ENCODE results near the gene ZSCAN9.

Gene ZSCAN9

DNA sequence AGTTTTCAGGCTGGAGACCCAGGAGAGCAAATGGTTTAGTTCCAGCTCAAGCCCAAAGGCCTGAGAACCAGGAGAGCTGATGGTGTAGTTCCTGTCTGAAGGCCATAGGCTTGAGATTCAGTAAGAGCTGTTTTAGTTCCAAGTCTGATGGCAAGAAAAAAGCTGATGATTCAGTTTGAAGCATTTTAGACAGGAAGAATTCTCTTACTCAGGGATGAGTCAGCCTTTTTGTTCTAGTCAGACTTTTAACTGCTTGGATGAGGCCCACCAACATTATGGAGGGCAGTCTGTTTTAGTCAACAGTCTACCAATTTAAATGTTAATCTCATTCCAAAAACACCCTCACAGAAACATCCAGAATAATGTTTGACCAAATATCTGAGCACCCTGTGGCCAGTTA is 44.4 kb downstream of the ZSCAN9 start:
- no peak for DNase-seq

DNA sequence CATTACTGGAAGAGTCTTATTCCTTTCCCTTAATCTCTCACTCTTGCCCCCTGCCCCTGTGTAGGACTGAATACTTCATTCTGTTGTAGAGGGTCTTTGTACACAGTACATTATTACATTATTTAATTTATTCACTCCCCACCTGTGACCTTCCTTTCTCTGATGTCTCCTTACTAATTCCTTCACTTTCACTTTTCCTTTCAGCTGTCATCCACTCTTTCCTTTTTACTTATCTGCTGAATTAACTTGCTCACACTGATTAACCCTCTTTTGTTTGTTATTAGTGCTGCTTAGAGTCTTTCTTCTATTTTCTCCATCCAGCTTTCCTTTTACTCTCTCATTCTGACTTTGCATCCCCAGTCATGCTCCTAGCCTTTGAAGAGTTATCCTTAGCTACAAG is 49.8 kb downstream of the ZSCAN9 start:
- no peak for DNase-seq

DNA sequence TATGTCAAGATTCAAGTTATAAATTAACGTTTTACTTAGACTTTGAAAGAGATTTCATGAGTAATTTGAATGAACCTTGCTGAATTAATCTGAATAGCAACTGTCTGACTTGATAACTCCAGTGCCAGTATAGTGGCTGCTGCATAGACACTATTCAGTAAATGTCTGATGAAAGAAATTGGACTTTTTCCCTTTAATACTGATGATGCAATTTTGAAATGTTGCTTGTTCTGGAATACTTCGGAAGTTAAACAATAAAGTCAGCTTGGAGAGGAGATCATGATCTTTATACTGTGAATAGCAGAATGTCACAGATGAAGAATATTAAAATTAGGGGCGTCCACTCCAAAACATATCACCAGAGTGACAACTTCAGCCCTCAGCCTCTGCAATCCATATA is 52.7 kb downstream of the ZSCAN9 start:
- no peak for DNase-seq

DNA sequence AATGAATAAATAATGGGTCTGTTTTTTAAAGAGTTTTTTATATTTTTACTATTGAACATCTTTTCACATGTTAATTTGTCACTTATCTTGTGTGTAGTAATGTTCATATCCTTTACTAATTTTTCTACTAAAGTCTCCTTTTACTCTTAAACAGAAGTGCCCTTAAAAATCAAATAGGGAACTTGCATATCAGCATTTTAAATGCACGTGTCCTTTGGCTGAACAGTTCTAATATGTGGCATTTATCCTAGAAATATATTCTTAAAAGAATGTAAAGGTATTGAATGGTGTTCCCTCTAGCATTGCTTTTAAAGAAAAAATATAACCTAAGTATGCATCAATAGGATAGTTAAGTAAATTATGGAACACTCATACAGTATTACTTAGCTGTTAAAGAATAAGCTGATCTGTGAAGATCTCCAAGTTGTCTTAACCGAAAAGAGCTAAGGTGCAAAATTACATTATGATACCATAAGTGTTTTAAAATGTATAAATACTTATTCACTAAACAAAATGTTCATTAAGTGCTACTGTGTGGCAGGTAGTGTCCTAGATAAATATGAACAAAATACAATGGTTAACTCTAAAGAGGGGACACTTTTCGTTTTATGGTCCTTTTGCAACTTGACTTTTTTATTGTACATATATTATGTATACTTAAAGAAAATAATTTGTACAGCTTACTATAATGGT is 55.7 kb downstream of the ZSCAN9 start:
- no peak for DNase-seq

- DNase-seq, result peak; percentile 61
Measured at GRCh38 chr6:28281288-28282064, 56.4 kb downstream of the ZSCAN9 start, which contains the start of gene PGBD1. Gene PGBD1, plus strand, starts transcription at chr6:28281572. Its CDS starts 2,242 bp downstream, at chr6:28283814.

- no peak for DNase-seq
Measured at GRCh38 chr6:28282926-28283325, 57.9 kb downstream of the ZSCAN9 start.
